Transverse colon (tissue), 4 donors: ENCODE measurements around the gene OTUB1. TPM values are rescaled to one million over a fixed set of nuclear protein-coding genes. Genes with fewer than 3 reads are reported as not detected.

Experiments used
- DNase-seq: peaks from one replicate; pipeline ENCODE4 v3.0.0-alpha.2; 2019
- H3K27ac ChIP-seq, 4 donors: fragments of 200-600 bp; sonication (generic); 2 replicates each; pipeline ENCODE4 v1.5.1; 2016 to 2018; ENCODE audit warnings: inconsistent platforms in 4 of 4
- H3K27me3 ChIP-seq: fragments of 200-600 bp; sonication (generic); 2 replicates; pipeline ENCODE4 v1.5.1; 2017; ENCODE audit warnings: inconsistent platforms
- H3K36me3 ChIP-seq, 4 donors: fragments of 200-600 bp; sonication (generic); 2 replicates each; pipeline ENCODE4 v1.5.1; 2017 to 2019; ENCODE audit warnings: inconsistent platforms in 4 of 4
- H3K4me1 ChIP-seq, 4 donors: fragments of 200-600 bp; sonication (generic); 2 replicates each; pipeline ENCODE4 v1.5.1; 2017 to 2020; ENCODE audit warnings: inconsistent platforms in 4 of 4
- H3K4me3 ChIP-seq, 4 donors: fragments of 200-600 bp; sonication (generic); 1 replicate in 1 of 4; 2 replicates in 3 of 4; pipeline versions ENCODE4 v1.5.1 to v1.6.1; 2017 to 2019; ENCODE audit warnings: inconsistent platforms in 4 of 4
- H3K9me3 ChIP-seq, 2 donors: fragments of 200-600 bp; sonication (generic); 2 replicates each; pipeline ENCODE4 v1.5.1; 2017 to 2019; ENCODE audit warnings: inconsistent platforms in 2 of 2
- CTCF ChIP-seq, 5 experiments: fragments of 200-600 bp in 3 of 5; fragments of 450-650 bp in 2 of 5; sonication (generic) in 3 of 5; IDR thresholded peaks; 1 replicate in 2 of 5; 2 replicates in 3 of 5; pipeline ENCODE4 v1.5.1; 2016 to 2017; ENCODE audit warnings: antibody characterized with exemption in 5 of 5, inconsistent platforms in 3 of 5, mild to moderate bottlenecking in 2 of 5, moderate library complexity in 1 of 5
- EP300 ChIP-seq: sonication (generic); formaldehyde crosslinking; IDR thresholded peaks from one replicate; pipeline ENCODE4 v1.6.1; 2017; ENCODE audit warnings: antibody characterized with exemption, low read depth
- POLR2A ChIP-seq: fragments of 450-650 bp; IDR thresholded peaks from one replicate; pipeline ENCODE4 v1.6.1; 2016; ENCODE audit warnings: antibody characterized with exemption, mild to moderate bottlenecking, moderate library complexity
- POLR2AphosphoS5 ChIP-seq, 3 donors: sonication (generic); formaldehyde crosslinking; IDR thresholded peaks; one replicate each; pipeline ENCODE4 v1.6.1; 2016; ENCODE audit warnings: antibody characterized with exemption in 3 of 3
- WGBS, 2 donors: methylation state at CpG; one replicate each; pipeline ENCODE4 v1.1.5; 2018; ENCODE audit warnings: low coverage in 1 of 2; 5-methylcytosine and 5-hydroxymethylcytosine counted together
- in situ Hi-C, 4 donors: fragments of 200-750 bp; cut with MboI; loops; one replicate each; pipeline versions ENCODE4 v1.15.0 to v1.15.1; 2017; ENCODE audit warnings: low sequenced_read_pairs in 3 of 4, low pct_ligation_motif_present in 1 of 4, low pct_unique_long_range_greater_than_20kb in 1 of 4
- intact Hi-C: fragments of 100-400 bp; cut with DNase I; formaldehyde crosslinking; loops from one replicate; pipeline ENCODE4 v1.15.1; 2023; ENCODE audit warnings: low total_unique reads
- total RNA-seq, 4 donors: library from RNA; depleted of rRNA; stranded (reverse); fragments of >200 nt; gene quantifications; one replicate each; pipeline ENCODE4 v1.1.0, GENCODE V29; 2016

Gene OTUB1
- total RNA-seq, 4 donors from 2014 or later, result 52.7 to 114 (median 79.4) TPM

GRCh38 chr11:63945477-63946163, 40.6 kb upstream of the OTUB1 start:
- H3K36me3 ChIP-seq, result no peaks in the 10 kb centered on the region
- H3K4me3 ChIP-seq, result no peak overlapping the region
- in situ Hi-C loops, result loop anchor here (5.0 to 10.0 kb wide), 4 partner anchors 108 to 181 kb away; partner anchors contain the start of genes MARK2 (in 3 of the 4) and ZFTA (in 1 of the 4)
- no peaks in the 10 kb centered on the region for H3K27me3 ChIP-seq
- DNase-seq, result peak; percentile 75
- H3K4me1 ChIP-seq, result peaks cover 12 to 45% (median 13%) of the 10 kb centered on the region in 4 donors
- H3K9me3 ChIP-seq, result no peaks in the 10 kb centered on the region
- WGBS, 2 donors, result 33 to 39% methylated on average over 3 to 14 of the region's 14 CpGs
- TF ChIP-seq CTCF (IDR thresholded peaks at IDR 0.05), result peak; percentile 72 to 93 (median 73)
- no peak for TF ChIP-seq POLR2A
- TF ChIP-seq EP300, result no peak
- H3K27ac ChIP-seq, result peak overlapping the region; percentile 21 to 73 (median 60)
- intact Hi-C loops, result loop anchor here (2.0 kb wide), 1 partner anchor 107 kb away; the partner anchor contains the start of gene MARK2

- no peak for DNase-seq
- Histone ChIP-seq H3K4me1 (no peaks in the 10 kb centered on the region), H3K36me3 (peaks cover 0 to 23% (median 0%) of the 10 kb centered on the region in 4 donors), H3K4me3 (no peak overlapping the region), H3K27ac (no peak overlapping the region), H3K27me3 (no peaks in the 10 kb centered on the region), H3K9me3 (no peaks in the 10 kb centered on the region)
- no peak for TF ChIP-seq CTCF (IDR thresholded peaks at IDR 0.05)
- no peak for TF ChIP-seq POLR2AphosphoS5 (IDR thresholded peaks at IDR 0.05)
- TF ChIP-seq EP300, result no peak
- TF ChIP-seq POLR2A, result no peak
- WGBS, 2 donors, result 71% methylated on average over 20 of the region's 20 CpGs; no CpG with 5 or more reads in 1 of the 2 donors
- intact Hi-C loops, result no loop called here
- in situ Hi-C loops, result no loop called here
Measured at GRCh38 chr11:63951779-63952536, 34.3 kb upstream of the OTUB1 start.

GRCh38 chr11:63952570-63952969, 33.7 kb upstream of the OTUB1 start:
- 95% methylated on average over 4 of the region's 4 CpGs; no CpG with 5 or more reads in 1 of the 2 donors for WGBS, 2 donors
- Histone ChIP-seq H3K27ac (no peak overlapping the region), H3K4me3 (no peak overlapping the region), H3K9me3 (no peaks in the 10 kb centered on the region), H3K4me1 (no peaks in the 10 kb centered on the region), H3K27me3 (no peaks in the 10 kb centered on the region), H3K36me3 (peaks cover 0 to 23% (median 0%) of the 10 kb centered on the region in 4 donors)
- TF ChIP-seq EP300 (no peak), CTCF (IDR thresholded peaks at IDR 0.05) (no peak), POLR2A (no peak), POLR2AphosphoS5 (IDR thresholded peaks at IDR 0.05) (no peak)
- DNase-seq, result no peak
- in situ Hi-C loops, result no loop called here
- intact Hi-C loops, result no loop called here

- Histone ChIP-seq H3K36me3 (peaks cover 0 to 23% (median 0%) of the 10 kb centered on the region in 4 donors), H3K4me1 (no peaks in the 10 kb centered on the region), H3K4me3 (no peak overlapping the region), H3K9me3 (no peaks in the 10 kb centered on the region), H3K27me3 (no peaks in the 10 kb centered on the region), H3K27ac (no peak overlapping the region)
- in situ Hi-C loops, result no loop called here
- intact Hi-C loops, result no loop called here
- 66% methylated on average over 5 of the region's 5 CpGs; no CpG with 5 or more reads in 1 of the 2 donors for WGBS, 2 donors
- TF ChIP-seq EP300 (no peak), CTCF (IDR thresholded peaks at IDR 0.05) (no peak), POLR2AphosphoS5 (IDR thresholded peaks at IDR 0.05) (no peak), POLR2A (no peak)
- DNase-seq, result no peak
Measured at GRCh38 chr11:63958008-63958407, 28.2 kb upstream of the OTUB1 start.
